Gastrocnemius medialis (tissue), 4 donors: ENCODE data around the gene IMPDH1. TPM values are rescaled to one million over a fixed set of nuclear protein-coding genes. Genes with fewer than 3 reads are reported as not detected.

Experiments used
- ATAC-seq, 2 donors: fragments of 150-250 bp; one replicate each; pipeline ENCODE4 v1.9.1; 2016
- DNase-seq, 2 donors: peaks; one replicate each; pipeline ENCODE4 v3.0.0-alpha.2; 2019
- H3K27ac ChIP-seq, 4 donors: fragments of 200-600 bp; sonication (generic); 1 replicate in 1 of 4; 2 replicates in 3 of 4; pipeline ENCODE4 v1.5.1; 2016 to 2018; ENCODE audit warnings: mild to moderate bottlenecking in 2 of 4, moderate library complexity in 1 of 4
- H3K27me3 ChIP-seq, 3 donors: fragments of 200-600 bp; sonication (generic) in 2 of 3; 1 replicate in 1 of 3; 2 replicates in 2 of 3; pipeline versions ENCODE4 v1.5.1 to v1.6.0; 2016 to 2019; ENCODE audit warnings: mild to moderate bottlenecking in 1 of 3, moderate library complexity in 1 of 3
- H3K36me3 ChIP-seq, 2 donors: fragments of 200-600 bp; sonication (generic) in 1 of 2; one replicate each; pipeline ENCODE4 v1.5.1; 2017 to 2018
- H3K4me1 ChIP-seq, 2 donors: fragments of 200-600 bp; sonication (generic) in 1 of 2; one replicate each; pipeline ENCODE4 v1.5.1; 2016 to 2017; ENCODE audit warnings: mild to moderate bottlenecking in 2 of 2
- H3K4me3 ChIP-seq, 4 donors: fragments of 200-600 bp; sonication (generic) in 3 of 4; 1 replicate in 1 of 4; 2 replicates in 3 of 4; pipeline ENCODE4 v1.5.1; 2016 to 2019; ENCODE audit warnings: mild to moderate bottlenecking in 2 of 4
- H3K9me3 ChIP-seq, 3 donors: fragments of 200-600 bp; sonication (generic) in 2 of 3; 1 replicate in 1 of 3; 2 replicates in 2 of 3; pipeline ENCODE4 v1.5.1; 2016 to 2019
- CTCF ChIP-seq, 5 experiments: fragments of 450-650 bp in 3 of 5; fragments of 200-600 bp in 2 of 5; sonication (generic) in 2 of 5; IDR thresholded peaks in 4 of 5; conservative IDR thresholded peaks in 1 of 5; 1 replicate in 4 of 5; 2 replicates in 1 of 5; pipeline ENCODE4 v1.5.1; 2016 to 2019; ENCODE audit warnings: antibody characterized with exemption in 5 of 5, mild to moderate bottlenecking in 3 of 5, moderate library complexity in 3 of 5
- POLR2A ChIP-seq, 2 donors: fragments of 450-650 bp; IDR thresholded peaks; one replicate each; pipeline ENCODE4 v1.6.1; 2017; ENCODE audit warnings: antibody characterized with exemption in 2 of 2, mild to moderate bottlenecking in 2 of 2, moderate library complexity in 2 of 2
- in situ Hi-C, 4 donors: fragments of 200-750 bp; cut with MboI; loops; one replicate each; pipeline versions ENCODE4 v1.15.0 to v1.8.0; 2017; ENCODE audit warnings: low sequenced_read_pairs in 4 of 4
- intact Hi-C: fragments of 100-400 bp; cut with DNase I; formaldehyde crosslinking; loops from one replicate; pipeline ENCODE4 v1.15.1; 2023; ENCODE audit warnings: low total_unique reads
- total RNA-seq, 4 donors: library from RNA; depleted of rRNA; stranded (reverse); fragments of >200 nt; gene quantifications; one replicate each; pipeline versions ENCODE4 v1.1.0 to v1.2.3, GENCODE V29; 2016

Gene IMPDH1
- total RNA-seq, 4 donors from 2014 or later = 4.0 to 7.1 (median 4.9) TPM

GRCh38 chr7:128448751-128449302, 39.0 kb upstream of the IMPDH1 start:
- no peak for ATAC-seq
- TF ChIP-seq CTCF (IDR thresholded peaks at IDR 0.05 in 4 of 5, conservative IDR thresholded peaks at IDR 0.05 in 1 of 5) (no peak), POLR2A (IDR thresholded peaks at IDR 0.05) (no peak)
- H3K36me3 ChIP-seq = no peaks in the 10 kb centered on the region
- H3K27ac ChIP-seq = no peak overlapping the region
- H3K9me3 ChIP-seq = no peaks in the 10 kb centered on the region
- DNase-seq = no peak
- intact Hi-C loops (no loop called here), in situ Hi-C loops (no loop called here)
- no peaks in the 10 kb centered on the region for H3K27me3 ChIP-seq
- H3K4me1 ChIP-seq = peaks cover 1% of the 10 kb centered on the region in 2 donors
- no peak overlapping the region for H3K4me3 ChIP-seq

GRCh38 chr7:128447941-128448564, 38.3 kb upstream of the IMPDH1 start:
- no peaks in the 10 kb centered on the region for H3K27me3 ChIP-seq
- in situ Hi-C loops (no loop called here), intact Hi-C loops (no loop called here)
- no peaks in the 10 kb centered on the region for H3K4me1 ChIP-seq
- H3K9me3 ChIP-seq = no peaks in the 10 kb centered on the region
- TF ChIP-seq POLR2A (IDR thresholded peaks at IDR 0.05) (no peak), CTCF (IDR thresholded peaks at IDR 0.05 in 4 of 5, conservative IDR thresholded peaks at IDR 0.05 in 1 of 5) (no peak)
- H3K4me3 ChIP-seq = no peak overlapping the region
- DNase-seq (no peak), ATAC-seq (no peak)
- H3K36me3 ChIP-seq = no peaks in the 10 kb centered on the region
- no peak overlapping the region for H3K27ac ChIP-seq

GRCh38 chr7:128446306-128446705, 36.5 kb upstream of the IMPDH1 start:
- no peak for ATAC-seq
- Histone ChIP-seq H3K27ac (no peak overlapping the region), H3K4me3 (no peak overlapping the region), H3K36me3 (no peaks in the 10 kb centered on the region), H3K4me1 (no peaks in the 10 kb centered on the region), H3K27me3 (no peaks in the 10 kb centered on the region), H3K9me3 (no peaks in the 10 kb centered on the region)
- in situ Hi-C loops (no loop called here), intact Hi-C loops (no loop called here)
- DNase-seq = no peak
- TF ChIP-seq POLR2A (IDR thresholded peaks at IDR 0.05) (no peak), CTCF (IDR thresholded peaks at IDR 0.05 in 4 of 5, conservative IDR thresholded peaks at IDR 0.05 in 1 of 5) (no peak)

- Histone ChIP-seq H3K4me3 (no peak overlapping the region), H3K27ac (no peak overlapping the region), H3K27me3 (no peaks in the 10 kb centered on the region), H3K4me1 (no peaks in the 10 kb centered on the region), H3K9me3 (no peaks in the 10 kb centered on the region), H3K36me3 (no peaks in the 10 kb centered on the region)
- ATAC-seq (no peak), DNase-seq (no peak)
- TF ChIP-seq CTCF (IDR thresholded peaks at IDR 0.05 in 4 of 5, conservative IDR thresholded peaks at IDR 0.05 in 1 of 5) (no peak), POLR2A (IDR thresholded peaks at IDR 0.05) (no peak)
- in situ Hi-C loops (no loop called here), intact Hi-C loops (no loop called here)
Measured at GRCh38 chr7:128443831-128444600, 34.2 kb upstream of the IMPDH1 start.
